MM.1S (cell line): ENCODE results near the gene F5.

Source experiments
- DNase-seq: peaks from one replicate; pipeline ENCODE4 v3.0.0-alpha.2; 2015
- H2AFZ ChIP-seq: fragments of 300-600 bp; sonication (generic); 2 replicates; pipeline ENCODE4 v1.6.0; 2016; ENCODE audit warnings: antibody characterized with exemption, low read length
- H3F3A ChIP-seq: fragments of 300-600 bp; sonication (generic); 2 replicates; pipeline ENCODE4 v1.6.1; 2016; ENCODE audit warnings: mild to moderate bottlenecking, antibody characterized with exemption, low read length, moderate library complexity, mixed read lengths; ENCODE audit not compliant: insufficient read depth
- H3K27ac ChIP-seq: fragments of 300-600 bp; sonication (generic); 2 replicates; pipeline ENCODE4 v1.5.1; 2016; ENCODE audit warnings: mild to moderate bottlenecking, low read length
- H3K27me3 ChIP-seq: fragments of 300-600 bp; sonication (generic); replicated peaks from 2 replicates; pipeline ENCODE4 v1.6.0; 2016; ENCODE audit warnings: low read length; ENCODE audit not compliant: insufficient read depth
- H3K36me3 ChIP-seq: fragments of 300-600 bp; sonication (generic); replicated peaks from 2 replicates; pipeline ENCODE4 v1.6.1; 2016; ENCODE audit warnings: mild to moderate bottlenecking, low read length, mixed read lengths; ENCODE audit not compliant: insufficient read depth
- H3K4me1 ChIP-seq: fragments of 300-600 bp; sonication (generic); 2 replicates; pipeline ENCODE4 v1.6.1; 2016; ENCODE audit warnings: low read length, mixed read lengths
- H3K4me2 ChIP-seq: fragments of 300-600 bp; sonication (generic); 2 replicates; pipeline ENCODE4 v1.6.0; 2016; ENCODE audit warnings: low read depth, low read length
- H3K4me3 ChIP-seq: fragments of 300-600 bp; sonication (generic); 2 replicates; pipeline ENCODE4 v1.5.1; 2016; ENCODE audit warnings: low read length, mixed read lengths
- H3K79me2 ChIP-seq: fragments of 300-600 bp; sonication (generic); 2 replicates; pipeline ENCODE4 v1.6.1; 2016; ENCODE audit warnings: mixed run types, low read length, mixed read lengths
- H3K9ac ChIP-seq: fragments of 300-600 bp; sonication (generic); 2 replicates; pipeline ENCODE4 v1.6.1; 2016; ENCODE audit warnings: low read length, mixed read lengths
- H3K9me2 ChIP-seq: fragments of 300-600 bp; sonication (generic); replicated peaks from 2 replicates; pipeline ENCODE4 v1.6.1; 2016; ENCODE audit warnings: mild to moderate bottlenecking, low read length, mixed read lengths; ENCODE audit not compliant: insufficient read depth
- H3K9me3 ChIP-seq: fragments of 300-600 bp; sonication (generic); replicated peaks from 2 replicates; pipeline ENCODE4 v1.6.1; 2016; ENCODE audit warnings: mild to moderate bottlenecking, low read length, mixed read lengths; ENCODE audit not compliant: insufficient read depth
- H4K20me1 ChIP-seq: fragments of 300-600 bp; sonication (generic); 2 replicates; pipeline ENCODE4 v1.6.1; 2016; ENCODE audit warnings: mild to moderate bottlenecking, low read length, moderate library complexity, mixed read lengths; ENCODE audit not compliant: insufficient read depth
- EZH2 ChIP-seq: fragments of 300-600 bp; sonication (generic); optimal IDR thresholded peaks from 2 replicates; pipeline ENCODE3; 2017; ENCODE audit warnings: low read depth, mild to moderate bottlenecking, antibody characterized with exemption, low read length, mixed read lengths
- EZH2phosphoT487 ChIP-seq: fragments of 300-600 bp; sonication (generic); IDR thresholded peaks from 2 replicates; pipeline ENCODE4 v1.6.1; 2018; ENCODE audit warnings: antibody characterized with exemption, low read length
- TF ChIP-seq, protein P1 (sequence below): fragments of 300-600 bp; sonication (generic); IDR thresholded peaks from 2 replicates; pipeline ENCODE4 v1.5.1; 2016; ENCODE audit warnings: antibody characterized with exemption, low read length, mixed read lengths

F5 gene

GRCh38 chr1:169493251-169493650 lies 93.0 kb downstream of the F5 start:
- Histone ChIP-seq H3K9me2 (no peaks in the 10 kb centered on the region), H3K36me3 (no peaks in the 10 kb centered on the region), H3K9me3 (no peaks in the 10 kb centered on the region), H3F3A (no peaks in the 10 kb centered on the region), H3K79me2 (no peaks in the 10 kb centered on the region), H3K4me2 (no peak overlapping the region), H2AFZ (no peak overlapping the region), H3K27me3 (no peaks in the 10 kb centered on the region), H4K20me1 (no peaks in the 10 kb centered on the region), H3K4me1 (no peaks in the 10 kb centered on the region), H3K9ac (no peak overlapping the region), H3K4me3 (no peak overlapping the region), H3K27ac (no peak overlapping the region)
- TF ChIP-seq EZH2phosphoT487 = no peak
- TF ChIP-seq, protein P1, sequence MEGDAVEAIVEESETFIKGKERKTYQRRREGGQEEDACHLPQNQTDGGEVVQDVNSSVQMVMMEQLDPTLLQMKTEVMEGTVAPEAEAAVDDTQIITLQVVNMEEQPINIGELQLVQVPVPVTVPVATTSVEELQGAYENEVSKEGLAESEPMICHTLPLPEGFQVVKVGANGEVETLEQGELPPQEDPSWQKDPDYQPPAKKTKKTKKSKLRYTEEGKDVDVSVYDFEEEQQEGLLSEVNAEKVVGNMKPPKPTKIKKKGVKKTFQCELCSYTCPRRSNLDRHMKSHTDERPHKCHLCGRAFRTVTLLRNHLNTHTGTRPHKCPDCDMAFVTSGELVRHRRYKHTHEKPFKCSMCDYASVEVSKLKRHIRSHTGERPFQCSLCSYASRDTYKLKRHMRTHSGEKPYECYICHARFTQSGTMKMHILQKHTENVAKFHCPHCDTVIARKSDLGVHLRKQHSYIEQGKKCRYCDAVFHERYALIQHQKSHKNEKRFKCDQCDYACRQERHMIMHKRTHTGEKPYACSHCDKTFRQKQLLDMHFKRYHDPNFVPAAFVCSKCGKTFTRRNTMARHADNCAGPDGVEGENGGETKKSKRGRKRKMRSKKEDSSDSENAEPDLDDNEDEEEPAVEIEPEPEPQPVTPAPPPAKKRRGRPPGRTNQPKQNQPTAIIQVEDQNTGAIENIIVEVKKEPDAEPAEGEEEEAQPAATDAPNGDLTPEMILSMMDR = no peak
- no peak for TF ChIP-seq EZH2
- DNase-seq = no peak

DNA sequence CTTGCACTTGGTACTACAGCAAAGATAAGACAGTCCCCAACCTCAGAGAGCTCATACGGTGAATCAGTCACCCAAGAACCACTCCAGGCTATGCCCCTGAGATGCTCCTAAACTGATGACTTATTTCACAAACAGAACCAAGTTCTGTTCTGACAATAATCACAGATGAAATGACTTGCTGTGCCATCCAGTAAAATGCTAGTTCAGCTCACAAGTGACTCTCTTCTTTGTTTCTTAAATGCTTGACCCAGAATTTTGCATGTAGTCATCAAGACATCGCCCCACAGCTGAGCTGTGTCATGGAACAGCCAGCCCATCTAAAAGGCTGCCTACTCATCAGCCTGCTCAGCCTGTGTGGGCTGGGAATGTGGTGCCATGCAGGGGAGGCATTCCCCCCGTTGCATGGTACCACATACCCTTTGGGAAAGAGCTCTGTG lies 94.4 kb downstream of the F5 start:
- TF ChIP-seq, protein P1 = no peak
- TF ChIP-seq EZH2phosphoT487 = no peak
- TF ChIP-seq EZH2 = no peak
- H3K4me1 ChIP-seq = peaks cover 3% of the 10 kb centered on the region
- no peak overlapping the region for H2AFZ ChIP-seq
- H3K4me3 ChIP-seq = no peak overlapping the region
- no peak overlapping the region for H3K27ac ChIP-seq
- H3K9me2 ChIP-seq = no peaks in the 10 kb centered on the region
- no peaks in the 10 kb centered on the region for H3K79me2 ChIP-seq
- H3K27me3 ChIP-seq = no peaks in the 10 kb centered on the region
- no peaks in the 10 kb centered on the region for H3K9me3 ChIP-seq
- no peak overlapping the region for H3K9ac ChIP-seq
- no peaks in the 10 kb centered on the region for H4K20me1 ChIP-seq
- no peaks in the 10 kb centered on the region for H3F3A ChIP-seq
- no peak overlapping the region for H3K4me2 ChIP-seq
- no peak for DNase-seq
- no peaks in the 10 kb centered on the region for H3K36me3 ChIP-seq

DNA sequence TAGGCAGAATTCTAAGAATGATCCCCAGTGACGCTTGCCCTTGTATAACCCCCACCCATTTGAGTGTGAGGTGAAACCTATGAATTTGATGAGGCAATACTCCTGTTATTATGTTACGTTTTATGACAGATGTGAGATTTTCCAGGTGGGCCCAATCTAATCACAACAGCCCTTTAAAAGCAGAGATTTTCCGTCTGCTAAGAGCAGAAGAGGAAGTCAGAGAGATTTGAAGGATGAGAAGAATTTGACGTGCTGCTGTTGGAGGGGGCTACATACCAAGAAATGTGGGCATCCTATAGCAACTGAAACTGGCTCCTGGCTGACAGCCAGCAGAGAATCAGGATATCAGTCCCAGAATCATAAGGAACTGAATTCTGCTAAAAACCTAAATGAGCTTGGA lies 98.1 kb downstream of the F5 start:
- TF ChIP-seq EZH2 (no peak), EZH2phosphoT487 (no peak)
- TF ChIP-seq, protein P1 = no peak
- Histone ChIP-seq H3K27me3 (no peaks in the 10 kb centered on the region), H4K20me1 (no peaks in the 10 kb centered on the region), H3K4me1 (peaks cover 8% of the 10 kb centered on the region), H3K27ac (no peak overlapping the region), H3K4me2 (no peak overlapping the region), H3K9me3 (no peaks in the 10 kb centered on the region), H3K9me2 (no peaks in the 10 kb centered on the region), H3F3A (no peaks in the 10 kb centered on the region), H3K4me3 (no peak overlapping the region), H3K79me2 (peaks cover 20% of the 10 kb centered on the region), H3K36me3 (no peaks in the 10 kb centered on the region), H2AFZ (no peak overlapping the region), H3K9ac (no peak overlapping the region)
- no peak for DNase-seq
